GM18519 (cell line): ENCODE measurements around the gene PPP1R37.
"Not testable (repeated sequence)": the region's sequence is repeated elsewhere in the genome, so short reads cannot be mapped to it uniquely, and the experiment has no call there.

Source experiments
- ATAC-seq: cut with Tn5 transposase; IDR thresholded peaks from one replicate; pipeline ENCODE4 v1.9.1; 2021; ENCODE audit warnings: mild to moderate bottlenecking, moderate library complexity; ENCODE audit not compliant: unreplicated experiment, low FRiP score

PPP1R37 gene

DNA sequence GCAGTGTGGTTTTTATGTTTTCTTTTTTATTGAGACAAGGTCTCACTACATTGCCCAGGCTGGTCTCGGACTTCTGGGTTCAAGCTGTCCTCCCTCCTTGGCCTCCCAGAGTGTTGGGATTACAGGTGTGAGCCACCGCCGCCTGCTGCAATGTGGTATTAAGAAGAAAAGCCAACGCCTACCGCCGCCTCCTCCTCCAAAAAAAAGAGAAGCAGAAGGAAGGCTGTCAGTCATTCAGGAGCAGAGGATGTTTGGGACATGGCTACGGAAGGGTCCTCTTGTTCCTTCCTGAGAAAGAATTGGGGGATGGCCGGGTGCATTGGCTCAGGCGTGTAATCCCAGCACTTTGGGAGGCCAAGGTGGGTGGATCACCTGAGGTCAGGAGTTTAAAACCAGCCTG lies 1.2 kb downstream of the PPP1R37 start:
- no peak for ATAC-seq

DNA sequence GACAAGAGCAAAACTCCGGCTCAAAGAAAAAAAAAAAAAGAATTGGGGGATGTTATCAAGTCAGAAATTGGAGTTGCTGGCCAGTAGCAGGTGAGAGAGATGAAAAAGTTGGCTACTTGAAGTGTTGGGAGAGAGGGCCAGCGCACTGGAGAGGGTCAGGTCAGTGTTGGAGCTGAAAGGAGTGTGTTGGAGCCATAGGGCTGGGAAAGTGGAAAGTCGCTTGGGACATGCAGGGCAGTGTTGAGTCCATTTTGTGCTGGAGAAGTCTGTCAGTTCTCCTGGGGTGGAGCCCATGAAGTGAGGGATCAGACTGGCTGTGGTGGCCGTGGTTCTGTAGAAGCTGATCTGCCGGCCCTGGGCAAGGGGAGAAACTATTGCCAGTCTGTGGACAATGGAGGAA lies 1.7 kb downstream of the PPP1R37 start:
- ATAC-seq = no peak

DNA sequence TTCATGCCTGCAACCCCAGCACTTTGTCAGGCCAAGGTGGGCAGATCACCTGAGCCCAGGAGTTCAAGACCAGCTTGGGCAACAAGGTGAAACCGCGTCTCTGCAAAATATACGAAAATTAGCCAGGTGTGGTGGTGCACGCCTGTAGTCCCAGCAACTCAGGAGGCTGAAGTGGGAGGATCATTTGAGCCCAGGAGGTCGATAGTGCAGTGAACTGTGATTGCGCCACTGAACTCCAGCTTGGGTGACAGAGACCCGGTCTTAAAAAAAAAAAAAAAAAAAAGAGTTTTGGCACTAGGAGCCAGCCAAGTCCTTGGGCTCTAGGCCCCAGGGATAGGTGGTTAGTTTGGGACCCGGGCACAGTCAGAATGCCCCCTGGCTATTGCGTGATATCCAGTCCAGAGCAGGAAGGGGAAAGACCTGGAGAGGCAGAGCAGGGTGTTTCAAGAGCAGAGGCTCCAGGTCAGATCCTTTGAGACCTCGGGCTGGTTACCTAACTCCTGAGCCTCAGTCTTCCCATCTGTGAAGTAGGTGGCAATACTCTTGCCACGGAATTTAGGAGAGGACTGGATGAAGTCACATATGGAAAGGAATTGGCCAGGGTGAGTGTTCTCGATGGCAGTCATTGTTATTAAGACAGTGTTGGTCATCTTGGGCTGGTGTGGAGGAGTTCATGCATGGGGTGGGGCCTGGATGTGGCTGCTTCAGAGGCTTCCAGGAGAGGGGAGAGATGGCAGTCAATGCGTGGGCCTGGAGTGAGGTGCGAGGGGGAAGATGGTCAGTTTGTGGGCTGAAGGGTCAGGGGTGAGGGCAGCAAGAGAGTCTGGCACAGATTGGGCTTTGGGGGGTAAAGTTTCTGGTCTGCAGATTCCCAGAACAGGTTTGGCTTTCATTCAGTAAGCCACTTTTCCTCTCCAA lies 2.8 kb downstream of the PPP1R37 start:
- ATAC-seq = no peak

DNA sequence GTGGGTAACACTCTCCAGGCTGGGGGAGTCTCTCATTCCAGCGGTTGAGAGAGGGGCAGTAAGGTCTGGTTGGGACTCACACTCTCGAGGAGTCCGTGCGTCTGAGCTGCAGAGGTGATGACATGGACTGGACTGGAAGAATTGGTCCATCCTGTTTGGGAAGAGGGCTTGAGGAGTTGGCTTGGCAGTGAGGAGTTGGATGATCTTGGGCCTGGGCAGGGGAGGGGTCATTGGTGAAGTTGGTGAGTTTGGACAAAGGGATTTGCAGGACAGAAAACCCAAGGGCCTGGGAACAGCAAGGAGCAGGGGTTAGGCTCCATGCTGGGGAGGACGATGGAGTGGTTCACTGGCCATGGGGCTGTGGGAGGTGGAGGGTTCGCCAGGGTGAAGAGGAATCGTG lies 3.7 kb downstream of the PPP1R37 start:
- no peak for ATAC-seq

DNA sequence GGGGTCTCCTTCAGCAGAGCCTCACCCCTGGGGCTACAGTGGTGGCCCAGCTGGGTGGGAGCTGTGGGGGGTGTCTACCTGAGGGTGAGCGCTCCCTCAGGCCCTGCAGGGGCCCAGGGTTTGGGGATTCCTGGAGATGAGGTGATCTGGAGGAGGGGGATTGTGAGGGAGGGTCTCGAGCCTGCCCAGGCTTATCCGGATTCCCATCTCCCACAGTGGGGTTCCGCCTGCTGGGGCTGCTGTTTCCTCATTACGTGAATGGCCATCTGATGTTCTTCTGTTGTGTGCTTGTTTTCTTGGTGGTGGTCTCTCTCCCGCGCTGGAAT lies 4.4 kb downstream of the PPP1R37 start:
- no peak for ATAC-seq

DNA sequence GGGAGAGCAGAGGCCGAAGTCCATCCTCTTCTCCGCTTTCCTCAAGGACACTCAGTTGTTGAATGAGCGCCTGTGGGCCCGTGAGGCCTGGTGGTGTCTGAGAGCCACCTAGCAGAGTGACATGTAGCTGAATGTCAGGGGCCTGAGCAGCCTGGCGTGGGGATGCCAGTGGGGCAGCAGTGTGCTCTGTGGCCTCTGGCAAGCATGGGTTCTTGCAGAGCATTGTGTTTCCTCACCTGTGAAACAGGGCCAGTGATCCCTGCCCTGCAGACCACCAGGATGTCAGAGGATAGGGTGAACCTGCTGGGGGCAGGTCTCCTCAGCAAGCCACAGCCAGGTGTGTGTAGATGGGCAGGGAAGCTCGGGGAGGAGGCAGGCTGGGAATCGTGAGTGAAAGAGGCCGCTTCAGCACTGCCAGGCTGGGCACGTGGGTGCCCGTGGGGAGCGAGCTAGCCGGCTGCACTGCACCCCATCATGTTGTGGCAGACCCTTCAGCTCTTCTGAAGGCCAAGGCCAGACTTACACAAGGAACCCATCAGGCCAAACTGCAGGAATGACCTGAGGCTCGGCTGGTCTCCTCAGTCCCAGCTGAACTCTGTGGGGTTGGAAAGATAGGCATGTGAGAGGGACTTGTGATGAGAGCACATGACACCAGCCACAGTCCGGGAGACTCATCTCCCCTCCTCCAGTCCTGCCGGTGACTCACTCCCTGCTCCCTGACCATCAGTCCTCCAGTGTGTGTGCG lies 5.0 kb downstream of the PPP1R37 start:
- ATAC-seq = no peak

DNA sequence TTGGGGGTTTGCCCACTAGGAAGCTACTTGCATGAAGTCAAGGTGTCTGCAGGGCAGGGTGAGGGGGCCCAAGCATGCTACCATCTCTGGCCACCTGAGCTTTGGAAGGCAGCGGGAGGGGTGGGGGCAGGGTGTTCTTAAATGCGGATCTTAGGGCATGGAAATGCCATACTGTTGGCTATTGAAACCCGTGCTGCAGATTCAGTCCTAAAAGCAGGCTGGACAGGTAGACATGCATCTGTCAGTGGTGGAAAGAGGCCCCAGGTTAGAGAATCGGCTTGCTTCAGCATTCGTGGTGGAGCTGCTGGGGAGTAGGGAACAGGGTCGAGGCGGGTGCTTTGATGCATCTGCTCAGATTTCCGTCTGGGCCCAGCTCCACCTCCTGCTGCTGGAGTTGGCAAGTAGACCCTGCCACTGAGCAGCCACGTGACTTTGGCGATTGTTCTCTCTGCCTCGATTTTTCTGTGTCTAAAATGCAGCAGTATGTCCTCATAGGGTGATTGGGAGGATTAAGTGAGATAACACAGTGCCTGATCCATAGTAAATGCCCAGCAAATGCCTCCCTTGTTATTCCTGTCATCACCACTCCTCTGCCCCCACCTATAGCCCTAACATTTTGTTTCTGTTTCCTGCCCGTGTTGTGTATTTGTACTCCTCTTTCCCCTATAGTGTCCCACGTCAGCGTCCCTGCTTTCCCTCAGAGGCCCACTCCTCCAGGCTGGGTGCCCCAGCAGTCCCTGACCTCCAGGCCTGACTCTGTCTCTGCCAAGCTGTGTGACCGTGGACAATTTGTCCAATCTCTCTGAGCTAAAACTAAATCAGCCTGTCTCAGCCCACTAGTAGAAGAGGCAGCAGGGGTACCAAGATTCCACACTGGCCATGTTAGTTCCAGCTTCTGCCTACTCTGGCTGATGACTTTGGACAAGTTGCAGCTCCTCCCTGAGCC lies 5.8 kb downstream of the PPP1R37 start:
- no peak for ATAC-seq

DNA sequence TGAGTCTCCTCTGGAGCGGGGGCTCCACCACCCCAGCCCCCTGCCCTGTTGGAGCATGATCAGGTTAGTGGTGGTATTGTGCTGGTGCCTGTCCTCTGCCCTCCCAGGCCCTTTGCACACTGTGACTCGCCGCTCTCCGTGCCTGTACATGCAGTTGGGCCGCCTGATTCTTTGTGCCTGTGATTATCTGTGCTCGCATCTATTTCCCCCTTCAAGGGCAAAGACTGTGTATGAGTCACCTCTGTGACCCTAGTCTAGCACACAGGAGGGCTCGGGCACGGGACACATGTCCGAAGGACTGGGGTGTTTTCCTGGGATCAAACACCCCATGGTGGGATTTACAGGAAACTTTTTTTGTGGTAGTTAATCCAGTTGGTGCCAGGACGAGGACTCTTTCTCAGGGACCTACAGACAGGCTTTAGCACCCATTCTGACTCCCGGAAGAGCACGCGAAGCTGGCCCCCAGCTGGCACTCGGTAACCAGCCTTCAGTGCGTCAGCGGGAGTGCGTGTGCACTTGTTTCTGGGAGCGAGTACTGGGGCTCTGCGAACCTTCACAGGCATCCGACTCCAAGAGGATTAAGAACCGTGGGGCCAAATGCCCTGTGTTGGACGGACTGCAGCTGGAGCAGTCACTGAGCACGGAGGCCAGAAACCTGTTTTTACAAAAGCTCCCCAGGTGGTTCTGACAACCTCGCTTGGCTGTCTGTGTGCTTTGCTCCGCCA lies 6.7 kb downstream of the PPP1R37 start:
- ATAC-seq = no peak

DNA sequence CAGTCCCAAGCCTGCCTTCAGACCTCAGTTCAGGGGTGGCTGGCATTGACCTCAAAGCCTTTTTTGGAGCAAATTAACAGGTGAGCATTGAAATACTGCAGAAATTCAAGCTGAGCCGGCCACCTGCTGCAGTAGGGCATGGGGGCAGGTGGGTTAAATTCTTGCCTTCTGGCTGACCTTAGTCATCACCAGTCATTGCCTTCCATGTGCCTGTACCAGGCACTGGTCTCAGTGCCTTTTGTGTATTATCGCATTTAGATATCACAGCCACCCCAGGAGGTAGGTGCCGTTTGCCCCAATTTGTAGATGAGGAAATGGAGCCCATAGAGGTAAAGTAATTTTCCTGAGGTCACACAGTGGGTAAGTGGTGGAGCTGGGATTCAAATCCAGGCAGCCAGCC lies 7.2 kb downstream of the PPP1R37 start:
- ATAC-seq = no peak

DNA sequence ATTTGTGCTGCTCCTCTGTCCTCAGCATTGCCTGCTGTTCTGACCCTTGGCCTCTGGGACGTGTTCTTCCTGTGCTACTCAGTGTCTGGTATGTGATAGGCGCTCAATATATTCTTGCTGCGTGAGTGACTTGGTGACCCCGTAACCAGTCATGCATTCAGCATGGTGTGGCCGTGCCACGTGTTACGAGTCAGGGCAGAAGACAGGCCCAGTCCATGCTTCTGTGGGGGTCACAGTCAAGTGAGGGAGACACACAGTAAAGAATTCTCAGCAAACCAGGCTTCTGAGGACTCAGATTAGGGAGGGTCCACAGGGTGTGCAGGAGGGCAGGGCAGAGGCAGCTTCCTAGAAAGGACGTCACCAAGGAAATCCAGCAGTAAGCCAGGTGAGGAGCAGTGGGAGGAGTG lies 7.9 kb downstream of the PPP1R37 start:
- ATAC-seq = no peak

DNA sequence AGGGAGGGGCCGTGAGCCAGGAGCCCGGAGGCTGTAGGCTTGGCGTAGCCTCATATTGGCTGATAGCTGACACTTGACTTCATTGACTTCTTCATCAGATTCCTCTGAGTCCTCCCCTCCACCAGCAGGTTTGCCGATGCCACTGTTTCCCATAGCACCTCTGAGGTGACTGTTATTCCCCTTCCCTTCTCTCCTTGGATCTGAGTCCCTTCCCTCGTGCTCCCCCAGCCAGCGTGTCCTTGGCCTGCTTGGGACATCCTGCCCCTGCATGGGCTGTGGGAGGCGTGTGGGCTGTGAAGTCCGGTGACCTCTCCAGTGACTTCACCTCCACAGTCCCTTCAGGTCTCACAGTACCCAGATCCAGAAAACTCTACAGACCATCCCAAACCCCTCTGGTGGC lies 8.8 kb downstream of the PPP1R37 start:
- no peak for ATAC-seq

DNA sequence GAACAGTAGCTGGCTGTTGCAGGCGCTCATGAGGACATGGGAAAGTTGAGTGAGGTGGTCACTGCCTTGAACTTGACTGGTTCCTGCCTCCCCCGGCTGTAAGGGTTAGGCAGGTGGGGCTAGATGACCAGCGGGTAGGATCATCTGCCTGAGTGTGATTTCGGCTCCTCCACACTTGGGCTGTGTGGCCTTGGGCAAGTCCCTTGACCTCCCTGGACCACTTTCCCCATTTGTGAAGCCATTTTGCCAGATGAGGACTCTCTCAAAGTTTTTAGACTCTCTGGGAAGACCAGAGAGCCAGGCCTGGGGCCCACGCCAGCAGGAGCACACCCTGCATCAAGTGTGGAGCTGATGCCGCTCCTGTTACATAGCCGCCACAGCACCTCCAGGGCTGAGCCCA lies 9.5 kb downstream of the PPP1R37 start:
- ATAC-seq = no peak

DNA sequence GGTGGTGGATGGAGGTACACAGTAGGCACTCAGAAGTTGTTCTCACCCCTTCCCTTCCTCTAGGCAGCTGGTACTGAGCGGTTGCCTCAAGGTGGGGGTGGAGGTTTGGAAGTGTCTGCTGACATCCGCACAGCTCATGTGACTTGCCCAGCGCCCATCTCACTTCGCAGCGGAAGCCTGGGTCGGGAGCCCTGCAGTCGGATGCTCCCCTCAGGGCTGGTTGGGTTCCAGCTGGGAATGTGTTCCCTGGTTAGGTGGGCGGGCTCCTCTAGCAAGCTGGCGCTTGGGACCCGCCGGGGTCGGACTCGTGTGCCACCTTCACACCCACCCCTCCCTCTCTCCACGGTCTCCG lies 10.2 kb downstream of the PPP1R37 start:
- ATAC-seq = no peak

DNA sequence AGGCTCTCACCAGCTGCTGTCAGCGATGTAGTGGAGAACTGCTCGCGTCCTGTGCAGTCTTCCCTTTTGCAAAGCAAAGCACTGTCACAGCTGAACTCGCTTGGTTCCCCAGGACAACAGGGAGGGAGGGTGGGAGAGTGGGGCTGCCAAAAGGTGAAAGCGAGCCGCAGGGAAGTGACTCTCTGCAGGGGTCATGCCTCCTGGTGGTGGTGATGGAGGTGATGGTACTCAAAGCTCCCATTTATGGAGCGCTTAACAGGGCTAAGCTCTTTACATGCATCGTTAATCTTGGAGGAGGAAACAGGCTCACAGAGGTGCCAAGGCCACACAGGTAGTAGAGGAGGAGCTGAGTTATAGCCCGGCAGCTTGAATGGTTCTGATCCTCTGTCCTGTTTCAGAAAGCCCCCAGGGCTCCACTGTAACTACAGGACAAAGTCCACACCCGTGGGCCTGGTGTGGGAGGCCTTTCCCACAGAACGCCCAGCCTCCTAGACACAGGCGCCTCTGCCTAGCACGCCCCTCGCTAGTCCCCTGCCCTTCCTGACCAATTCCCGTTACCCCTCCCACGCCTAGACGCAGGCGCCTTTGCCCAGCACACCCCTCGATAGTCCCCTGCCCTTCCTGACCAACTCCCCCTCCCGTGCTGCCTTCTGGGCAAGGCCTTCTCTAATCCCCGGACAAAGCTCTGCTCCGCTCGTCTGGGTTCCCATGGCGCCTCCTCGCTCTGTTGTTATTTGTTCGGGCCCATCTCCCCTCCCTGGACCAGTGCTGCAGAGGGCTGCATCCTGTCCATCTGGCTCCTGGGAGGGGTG lies 10.7 kb downstream of the PPP1R37 start:
- ATAC-seq = no peak

DNA sequence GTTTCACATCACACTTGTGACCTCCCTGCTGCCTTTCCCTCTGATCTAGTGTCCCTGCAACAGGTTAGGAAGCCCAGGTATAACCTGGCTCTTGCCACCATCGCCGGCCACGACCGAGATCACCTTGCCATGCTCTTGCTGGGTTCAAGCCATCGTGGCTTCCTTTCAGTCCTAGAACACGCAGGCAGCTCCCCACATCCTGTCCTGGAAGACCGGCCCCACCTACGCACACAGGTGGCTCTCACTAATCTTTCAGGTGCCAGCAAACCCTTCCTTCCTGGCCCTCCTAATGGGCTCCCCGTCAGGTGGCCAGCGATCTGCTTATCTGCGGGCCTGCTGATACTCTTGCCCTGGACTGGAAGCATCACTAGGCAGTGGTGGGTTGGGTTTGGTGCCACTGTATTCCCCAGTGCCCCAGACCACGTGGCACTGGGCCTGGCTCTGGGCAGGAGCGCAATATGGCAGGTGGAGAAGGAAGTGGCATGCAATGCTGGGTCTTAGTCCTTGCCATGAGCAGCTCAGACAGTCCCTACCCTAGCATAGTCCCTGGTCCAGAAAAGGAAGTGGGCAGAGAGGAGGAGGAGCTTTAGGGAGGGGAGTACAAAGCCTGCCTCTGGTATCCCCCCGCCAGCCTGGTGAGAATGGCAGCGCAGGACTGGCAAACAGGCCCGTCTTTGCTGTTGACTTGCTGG lies 11.8 kb downstream of the PPP1R37 start:
- ATAC-seq = no peak

DNA sequence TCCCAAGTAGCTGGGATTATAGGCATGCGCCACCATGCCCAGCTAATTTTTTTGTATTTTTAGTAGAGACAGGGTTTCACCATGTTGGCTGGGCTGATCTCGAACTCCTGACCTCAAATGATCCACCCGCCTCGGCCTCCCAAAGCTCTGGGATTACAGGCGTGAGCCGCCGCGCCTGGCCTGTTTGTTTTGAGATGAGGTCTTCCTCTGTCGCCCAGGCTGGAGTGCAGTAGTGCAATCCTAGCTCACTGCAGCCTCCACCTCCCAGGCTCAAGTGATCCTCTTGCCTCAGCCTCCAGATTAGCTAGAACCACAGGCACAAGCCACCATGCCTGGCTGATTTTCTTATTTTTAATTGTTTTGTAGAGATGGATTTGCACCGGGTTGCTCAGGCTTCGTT lies 13.4 kb downstream of the PPP1R37 start:
- ATAC-seq = not testable (repeated sequence)

DNA sequence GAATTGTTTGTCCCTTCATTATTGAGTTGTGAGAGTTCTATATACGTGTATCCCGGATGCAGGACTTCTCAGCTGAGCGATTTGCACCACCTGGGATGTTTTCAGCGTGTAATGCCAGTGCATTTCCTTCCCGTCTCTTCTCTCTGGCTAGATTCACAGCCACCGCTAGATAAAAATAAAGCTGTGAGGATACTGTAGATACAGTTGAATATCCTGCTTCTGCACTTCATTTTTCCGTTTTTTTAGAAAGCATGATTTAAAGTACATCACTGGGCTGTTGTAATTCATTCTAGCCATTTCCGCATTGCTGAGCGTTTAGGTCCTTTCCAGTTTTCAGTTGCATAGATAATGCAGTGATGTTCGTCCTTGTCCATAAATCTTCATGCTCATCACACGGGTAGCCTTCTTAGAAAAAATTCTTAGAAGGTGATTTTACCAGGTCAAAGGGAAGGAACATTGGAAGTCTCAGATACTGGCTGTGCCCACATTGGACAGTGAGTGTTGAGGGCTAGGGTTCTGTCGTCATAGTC lies 14.7 kb downstream of the PPP1R37 start:
- no peak for ATAC-seq

DNA sequence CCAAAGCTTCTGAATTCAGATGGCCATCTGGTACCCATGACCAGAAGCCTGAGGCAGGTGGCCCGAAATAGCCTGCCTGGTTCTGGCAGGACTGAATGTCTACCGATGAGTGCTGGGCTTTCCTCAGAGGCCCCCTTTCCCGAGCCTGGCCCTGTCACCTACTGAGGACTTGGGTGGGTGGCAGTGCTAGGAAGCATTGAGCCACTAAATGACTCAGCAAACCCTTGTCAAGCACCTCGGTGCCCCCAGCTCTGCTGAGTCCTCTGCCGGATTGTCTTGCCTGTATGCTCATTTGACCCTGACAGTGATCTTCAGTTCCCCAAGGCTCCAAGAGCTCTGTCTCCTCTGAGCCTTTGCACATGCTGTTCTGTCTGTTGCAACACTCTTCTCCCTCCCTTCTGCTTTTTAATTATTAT lies 17.9 kb downstream of the PPP1R37 start:
- ATAC-seq = no peak
